SK-N-MC (cell line): ENCODE data around the gene VASH2.

Experiments used
- EZH2 ChIP-seq: fragments of 200-600 bp; sonication (generic); IDR thresholded peaks from one replicate; pipeline ENCODE4 v1.6.1; 2017; ENCODE audit warnings: antibody characterized with exemption
- FOXP2 ChIP-seq: optimal IDR thresholded peaks from 2 replicates; pipeline ENCODE3; 2011; ENCODE audit warnings: mild to moderate bottlenecking, moderate library complexity; ENCODE audit not compliant: insufficient read depth; ENCODE audit errors: extremely low read length, control extremely low read depth
- POLR2AphosphoS5 ChIP-seq: IDR thresholded peaks from 2 replicates; pipeline ENCODE4 v1.6.1; 2012; ENCODE audit warnings: mild to moderate bottlenecking, low read depth, low read length, borderline replicate concordance

- no peak for TF ChIP-seq EZH2
- no peak for TF ChIP-seq POLR2AphosphoS5
- TF ChIP-seq FOXP2 = no peak
These were observed 7.5 kb upstream of the VASH2 start for GRCh38 chr1:212942679-212943392.
